ENCODE results near the gene RAB30.
"Not testable (repeated sequence)": the region's sequence is repeated elsewhere in the genome, so short reads cannot be mapped to it uniquely, and the experiment has no call there.

Gene RAB30

DNA sequence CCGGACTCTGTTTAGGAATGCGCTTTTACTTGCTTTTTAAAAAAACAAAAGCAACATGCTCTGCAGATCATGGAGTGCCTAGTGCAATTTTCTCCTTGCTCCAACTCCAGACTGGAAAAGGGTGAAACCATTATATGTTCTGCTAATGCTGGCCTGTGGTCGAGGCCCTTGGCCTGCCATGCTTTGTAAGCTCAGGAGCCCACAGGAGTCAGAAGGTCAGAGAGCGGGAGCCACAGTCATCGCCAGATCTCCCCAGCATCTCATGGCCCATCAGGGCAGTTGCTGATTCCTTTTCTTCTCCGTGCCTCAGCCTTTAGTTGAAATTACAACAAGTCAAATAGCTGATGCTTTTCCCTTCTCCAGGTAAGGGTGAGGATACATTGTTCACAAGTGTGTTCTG lies 89.8 kb downstream of the RAB30 start:
- DNase-seq (ENCODE audit: low read depth), result no peak

DNA sequence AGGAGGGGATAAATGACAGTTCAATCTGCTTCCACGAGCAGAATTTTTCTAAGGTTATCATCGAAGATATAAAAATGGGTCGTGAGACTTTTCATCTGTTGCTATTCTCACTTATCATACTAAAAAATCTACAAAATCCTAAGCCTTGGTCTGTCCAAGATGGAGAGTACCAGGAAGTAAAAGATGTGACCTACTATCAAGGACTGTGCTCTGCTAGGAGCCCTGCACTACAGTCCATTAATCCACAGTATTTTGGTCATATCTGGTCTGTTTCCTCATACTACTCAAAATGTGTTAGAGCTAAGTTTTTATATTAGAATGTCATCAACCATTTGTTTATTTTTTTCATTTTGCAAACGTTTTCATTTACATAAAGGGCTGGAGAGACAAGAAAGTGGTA lies 90.8 kb downstream of the RAB30 start:
- no peak for DNase-seq (ENCODE audit: low read depth)

DNA sequence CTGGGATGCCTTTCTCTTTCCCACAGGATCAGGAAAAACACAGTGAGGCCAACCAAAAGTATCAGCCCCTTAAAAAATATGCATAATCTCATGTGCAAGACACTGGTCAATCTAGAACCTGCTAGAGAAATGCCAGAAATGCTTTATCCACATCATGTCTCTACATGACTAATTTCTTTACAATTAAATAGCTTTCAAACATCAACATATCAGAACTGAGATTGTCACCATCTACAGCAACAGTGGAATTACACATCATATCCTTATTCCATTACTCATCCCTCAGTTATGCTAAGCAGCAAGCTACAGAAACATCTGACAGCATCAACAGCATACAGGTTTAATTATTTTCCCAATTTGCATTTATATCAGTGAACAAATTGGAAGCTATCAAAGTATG lies 91.4 kb downstream of the RAB30 start:
- no peak for DNase-seq (ENCODE audit: low read depth)

DNA sequence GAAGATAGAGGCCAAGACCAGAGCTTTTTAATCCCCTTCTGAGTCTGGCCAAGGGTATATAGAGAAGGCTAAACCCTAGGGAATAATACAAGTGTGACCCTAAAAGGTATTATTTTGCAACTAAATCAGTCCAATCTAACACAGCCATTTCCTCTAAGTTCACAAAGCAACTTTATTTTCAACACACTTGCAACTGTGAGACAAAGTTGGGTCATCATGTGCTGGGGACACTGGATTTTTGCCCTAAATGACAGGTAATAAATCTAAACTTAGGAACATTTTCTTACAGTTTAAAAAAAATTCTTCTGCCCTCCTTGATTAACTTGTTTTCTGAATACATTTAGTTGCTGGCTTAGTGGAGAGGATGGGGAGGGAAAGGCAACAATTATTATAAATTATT lies 91.9 kb downstream of the RAB30 start:
- DNase-seq (ENCODE audit: low read depth), result no peak

DNA sequence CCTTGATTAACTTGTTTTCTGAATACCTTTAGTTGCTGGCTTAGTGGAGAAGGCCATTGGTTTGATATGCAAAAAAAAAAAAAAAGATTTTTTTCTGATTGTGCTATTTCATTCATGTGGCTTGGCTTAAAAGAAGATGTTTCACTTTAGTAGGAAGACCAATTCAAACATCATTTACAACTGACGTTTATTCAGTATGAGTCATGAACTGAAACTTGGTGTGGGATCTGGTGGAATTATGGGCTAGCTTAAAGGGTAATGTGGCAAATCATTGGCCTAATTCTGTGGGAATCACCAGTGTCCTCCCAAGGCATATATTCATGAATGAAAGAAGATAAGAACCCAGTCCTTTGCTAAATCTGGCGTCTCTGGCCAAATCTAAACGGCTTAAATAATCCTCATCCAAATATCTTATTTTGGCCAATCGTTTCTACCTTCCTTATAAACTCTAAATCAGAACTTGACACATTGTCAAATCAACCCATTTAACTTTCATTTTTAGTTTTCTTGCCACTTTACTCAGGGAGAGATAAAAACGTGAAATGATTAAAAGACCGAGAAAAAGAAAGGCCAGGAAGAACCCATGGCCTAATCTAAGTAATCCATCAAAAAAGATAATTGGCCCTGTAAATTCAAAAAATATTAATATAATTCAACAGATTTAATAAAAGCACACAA lies 93.1 kb downstream of the RAB30 start:
- DNase-seq (ENCODE audit: low read depth), result no peak

DNA sequence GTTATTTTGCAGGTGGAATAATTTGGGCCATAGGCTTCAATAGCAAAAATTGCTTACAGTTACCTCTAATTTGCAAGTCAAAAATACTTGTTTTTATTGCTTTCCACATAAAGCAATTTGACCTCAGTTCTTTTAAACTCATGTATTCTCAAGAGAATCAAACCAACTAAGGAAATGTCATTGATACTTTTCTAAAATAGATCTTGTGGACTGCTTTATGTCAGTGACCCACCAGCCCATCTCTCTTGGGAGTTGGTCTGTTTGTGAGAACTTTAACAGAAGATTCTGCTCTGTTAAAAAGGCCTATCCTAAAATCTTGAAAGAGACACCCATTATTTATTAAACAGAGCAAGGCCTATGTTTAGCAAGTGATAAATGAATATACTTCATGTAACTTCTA lies 94.9 kb downstream of the RAB30 start:
- no peak for DNase-seq (ENCODE audit: low read depth)

DNA sequence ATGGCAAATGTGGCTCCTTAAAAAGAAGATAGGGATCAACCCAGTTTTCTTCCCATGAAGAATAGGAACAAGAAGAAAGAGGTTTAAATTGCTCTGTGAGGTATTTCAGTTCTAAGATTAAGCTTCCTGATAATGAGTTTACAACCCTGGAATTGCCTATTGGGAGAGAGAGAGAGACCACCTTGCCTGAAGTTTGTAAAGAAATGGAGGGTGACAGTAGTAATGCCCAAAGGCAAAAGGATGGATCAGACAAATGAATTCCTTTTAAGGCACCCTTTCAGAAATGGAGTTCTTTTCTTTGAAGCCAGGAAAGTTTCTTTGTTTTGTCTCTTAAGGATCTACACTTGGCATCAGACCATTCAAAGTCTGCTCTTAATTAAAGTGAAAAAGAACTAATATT lies 95.8 kb downstream of the RAB30 start:
- no peak for DNase-seq (ENCODE audit: low read depth)

DNA sequence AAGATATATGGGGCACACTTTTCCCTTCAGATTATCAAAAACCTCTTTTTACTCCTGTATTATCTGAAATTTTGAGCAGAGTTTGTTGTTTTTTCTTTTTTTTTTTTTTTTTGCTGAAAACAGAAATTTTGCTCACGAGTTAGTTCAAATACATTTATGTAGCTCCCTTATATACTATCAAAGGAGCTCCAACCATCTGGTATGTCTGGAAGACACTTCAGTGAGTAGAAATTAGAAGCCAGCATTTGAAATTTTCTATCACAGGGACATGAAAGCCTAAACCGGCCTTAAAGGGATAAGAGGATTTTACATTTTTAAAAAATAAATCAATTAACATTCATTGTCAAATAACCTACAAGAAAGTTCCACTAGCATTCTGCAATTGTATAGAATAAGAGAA lies 96.8 kb downstream of the RAB30 start:
- no peak for DNase-seq (ENCODE audit: low read depth)

DNA sequence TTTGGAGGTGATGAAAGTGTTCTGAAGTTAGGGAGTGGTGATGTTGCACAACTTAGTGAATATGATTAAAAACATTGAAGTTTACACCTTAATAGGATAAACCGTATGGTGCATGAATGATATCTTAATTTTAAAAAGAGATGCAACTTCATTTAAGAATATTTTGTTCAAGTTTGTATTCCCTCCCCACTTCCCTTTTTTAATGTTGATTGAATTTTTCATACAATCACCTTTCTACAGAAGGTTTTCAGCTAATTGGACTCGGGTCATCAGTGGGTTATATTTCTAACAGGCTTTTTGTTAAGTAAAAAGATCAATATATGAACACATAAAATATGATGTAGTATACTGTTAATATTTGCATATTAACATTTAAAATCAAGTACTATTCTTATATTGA lies 97.6 kb downstream of the RAB30 start:
- no peak for DNase-seq (ENCODE audit: low read depth)

DNA sequence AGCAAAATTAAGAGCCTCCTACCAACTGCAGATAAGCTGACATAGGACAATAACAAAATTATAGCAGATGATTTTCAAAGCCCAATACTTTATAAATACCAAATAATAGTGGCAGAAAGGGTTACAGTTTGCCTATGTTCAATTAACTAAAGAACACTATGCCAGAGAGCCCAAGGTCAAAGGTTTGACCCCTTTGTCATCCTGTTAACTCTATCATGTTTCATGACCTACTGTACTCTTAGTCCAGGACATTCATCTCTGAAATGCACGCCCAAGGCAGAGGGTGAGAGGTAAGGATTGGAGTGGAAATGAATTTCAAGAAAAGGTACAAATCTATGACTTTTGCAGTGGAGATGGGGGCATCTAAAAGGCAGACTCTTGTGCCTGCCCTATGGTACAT lies 99.6 kb downstream of the RAB30 start:
- DNase-seq (ENCODE audit: low read depth), result no peak

DNA sequence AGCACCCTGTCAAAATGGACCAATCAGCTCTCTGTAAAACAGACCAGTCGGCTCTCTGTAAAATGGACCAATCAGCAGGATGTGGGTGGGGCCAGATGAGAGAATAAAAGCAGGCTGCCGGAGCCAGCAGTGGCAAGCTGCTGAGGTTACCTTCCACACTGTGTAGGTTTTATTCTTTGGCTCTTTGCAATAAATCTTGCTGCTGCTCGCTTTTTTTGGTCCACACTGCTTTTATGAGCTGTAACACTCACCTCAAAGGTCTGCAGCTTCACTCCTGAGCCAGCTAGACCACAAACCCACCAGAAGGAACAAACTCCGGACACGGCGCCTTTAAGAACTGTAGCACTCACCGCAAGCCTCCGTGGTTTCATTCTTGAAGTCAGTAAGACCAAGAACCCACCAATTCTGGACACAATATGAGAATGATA lies 100.2 kb downstream of the RAB30 start:
- not testable (repeated sequence) for DNase-seq (ENCODE audit: low read depth)

DNA sequence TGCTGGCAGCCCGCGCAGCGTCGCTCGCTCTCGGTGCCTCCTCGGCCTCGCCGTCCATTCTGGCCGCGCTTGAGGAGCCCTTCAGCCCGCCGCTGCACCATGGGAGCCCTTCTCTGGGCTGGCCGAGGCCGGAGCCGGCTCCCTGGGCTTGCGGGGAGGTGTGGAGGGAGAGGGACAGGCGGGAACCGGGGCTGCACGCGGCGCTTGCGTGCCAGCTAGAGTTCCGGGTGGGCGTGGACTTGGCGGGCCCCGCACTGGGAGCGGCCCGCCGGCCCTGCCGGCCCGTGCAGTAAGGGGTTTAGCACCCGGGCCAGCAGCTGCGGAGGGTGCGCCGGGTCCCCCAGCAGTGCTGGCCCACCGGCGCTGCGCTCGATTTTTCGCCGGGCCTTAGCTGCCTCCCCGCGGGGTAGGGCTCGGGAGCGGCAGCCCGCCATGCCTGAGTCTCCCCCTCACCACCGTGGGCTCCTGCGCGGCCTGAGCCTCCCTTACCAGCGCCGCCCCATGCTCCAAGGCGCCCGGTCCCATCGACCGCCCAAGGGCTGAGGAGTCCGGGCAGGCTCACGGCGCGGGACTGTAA lies 101.1 kb downstream of the RAB30 start:
- DNase-seq (ENCODE audit: low read depth), result not testable (repeated sequence)

DNA sequence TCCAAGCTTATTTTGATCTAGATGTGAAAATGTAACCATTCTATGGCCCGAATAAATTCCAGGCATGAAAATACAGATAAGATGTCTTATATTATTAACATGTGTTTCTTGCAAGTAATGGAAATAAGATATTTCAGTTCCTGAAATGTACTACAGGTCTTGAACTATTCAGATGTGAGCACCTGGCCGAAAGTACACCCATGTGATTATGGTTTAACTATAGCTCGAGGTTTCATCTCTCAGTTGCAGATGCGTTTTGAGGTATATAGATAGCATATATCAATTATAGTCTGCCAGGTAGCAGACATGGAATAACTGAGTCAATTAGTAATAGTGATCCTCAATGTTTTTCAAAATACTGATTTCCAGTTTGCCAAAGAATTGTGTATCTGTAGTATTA lies 101.9 kb downstream of the RAB30 start:
- DNase-seq (ENCODE audit: low read depth), result no peak

DNA sequence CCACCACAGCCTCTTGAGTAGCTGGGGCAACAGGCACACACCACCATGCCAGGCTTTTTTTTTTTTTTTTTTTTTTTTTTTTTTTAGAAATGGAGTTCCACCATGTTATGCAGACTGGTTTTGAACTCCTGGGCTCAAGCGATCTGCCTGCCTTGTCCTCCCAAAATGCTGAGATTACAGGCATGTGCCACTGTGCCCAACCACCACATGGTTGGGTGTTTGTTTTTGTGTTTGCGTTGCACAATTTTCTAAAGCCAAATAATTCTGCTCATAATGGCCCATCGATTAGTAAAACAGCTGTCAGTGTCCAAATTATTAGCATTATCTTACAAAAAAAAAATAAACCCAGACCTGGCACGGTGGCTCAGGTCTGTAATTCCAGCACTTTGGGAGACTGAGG lies 104.3 kb downstream of the RAB30 start:
- DNase-seq (ENCODE audit: low read depth), result no peak

DNA sequence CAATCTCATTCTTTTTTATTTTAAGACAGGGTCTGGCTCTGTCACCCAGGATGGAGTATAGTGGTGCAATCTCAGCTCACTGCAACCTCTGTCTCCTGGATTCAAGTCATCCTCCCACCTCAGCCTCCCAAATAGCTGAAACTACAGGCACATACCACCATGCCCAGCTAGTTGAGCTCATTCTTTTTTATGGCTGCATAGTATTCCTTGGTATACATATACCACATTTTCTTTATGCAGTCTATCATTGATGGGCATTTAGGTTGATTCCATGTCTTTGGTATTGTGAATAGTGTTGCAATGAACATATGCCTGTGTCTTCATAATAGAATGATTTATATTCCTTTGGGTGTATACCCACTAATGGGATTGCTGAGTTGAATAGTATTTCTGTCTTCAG lies 109.7 kb downstream of the RAB30 start:
- DNase-seq (ENCODE audit: low read depth), result not testable (repeated sequence)

DNA sequence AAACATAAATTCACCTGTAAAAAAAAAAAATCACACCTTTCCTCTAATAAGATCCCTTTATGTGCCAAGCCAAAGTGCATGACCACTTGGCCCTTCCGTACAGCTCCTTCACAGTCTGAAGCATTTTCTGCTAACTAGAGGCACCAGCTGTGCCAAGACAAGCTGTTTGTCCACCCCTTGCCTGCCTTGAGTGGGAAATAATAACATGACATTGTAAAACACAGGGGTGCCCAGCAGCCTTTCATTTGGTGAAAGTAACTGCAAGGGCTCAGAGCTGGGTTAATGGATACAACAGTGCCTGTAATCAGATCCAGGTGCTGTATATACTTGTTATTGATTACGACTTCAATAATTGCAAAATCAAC lies 110.9 kb downstream of the RAB30 start:
- DNase-seq (ENCODE audit: low read depth), result no peak

DNA sequence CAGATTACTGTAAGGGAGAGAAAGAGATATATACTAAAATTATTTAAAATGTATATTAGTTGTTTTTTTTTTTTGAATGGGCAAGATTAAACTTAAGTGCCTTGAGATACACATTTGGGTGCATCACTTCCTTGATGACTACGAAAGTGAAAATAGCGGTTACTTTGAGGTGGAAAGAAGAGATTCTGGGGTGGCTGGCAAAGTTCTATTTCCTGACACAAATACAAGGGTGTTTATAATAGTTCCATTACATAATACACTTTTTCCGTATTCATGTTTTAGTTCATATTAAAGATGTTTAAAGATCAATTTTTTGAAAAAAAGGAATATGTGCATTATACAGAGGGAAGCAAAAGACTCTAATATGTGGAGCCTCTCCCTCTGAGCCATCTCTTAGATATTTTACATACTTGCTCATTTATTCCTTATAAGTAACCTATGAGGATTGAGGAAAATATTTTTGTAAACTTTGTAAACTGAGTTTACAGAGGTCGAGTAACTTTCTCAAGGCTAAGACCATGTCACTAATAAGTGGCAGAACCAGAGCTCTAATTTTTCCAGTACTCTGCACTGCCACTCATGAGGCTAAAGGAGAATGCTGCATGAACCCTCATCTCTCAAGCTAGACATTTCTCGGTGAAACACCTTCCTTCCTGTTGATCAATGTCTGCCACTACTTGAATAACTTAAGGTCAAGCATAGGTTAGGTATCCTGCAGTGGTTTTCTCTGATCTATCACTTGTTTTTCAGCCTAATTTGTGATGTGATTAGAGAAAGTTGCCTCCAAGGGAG lies 111.5 kb downstream of the RAB30 start:
- no peak for DNase-seq (ENCODE audit: low read depth)

DNA sequence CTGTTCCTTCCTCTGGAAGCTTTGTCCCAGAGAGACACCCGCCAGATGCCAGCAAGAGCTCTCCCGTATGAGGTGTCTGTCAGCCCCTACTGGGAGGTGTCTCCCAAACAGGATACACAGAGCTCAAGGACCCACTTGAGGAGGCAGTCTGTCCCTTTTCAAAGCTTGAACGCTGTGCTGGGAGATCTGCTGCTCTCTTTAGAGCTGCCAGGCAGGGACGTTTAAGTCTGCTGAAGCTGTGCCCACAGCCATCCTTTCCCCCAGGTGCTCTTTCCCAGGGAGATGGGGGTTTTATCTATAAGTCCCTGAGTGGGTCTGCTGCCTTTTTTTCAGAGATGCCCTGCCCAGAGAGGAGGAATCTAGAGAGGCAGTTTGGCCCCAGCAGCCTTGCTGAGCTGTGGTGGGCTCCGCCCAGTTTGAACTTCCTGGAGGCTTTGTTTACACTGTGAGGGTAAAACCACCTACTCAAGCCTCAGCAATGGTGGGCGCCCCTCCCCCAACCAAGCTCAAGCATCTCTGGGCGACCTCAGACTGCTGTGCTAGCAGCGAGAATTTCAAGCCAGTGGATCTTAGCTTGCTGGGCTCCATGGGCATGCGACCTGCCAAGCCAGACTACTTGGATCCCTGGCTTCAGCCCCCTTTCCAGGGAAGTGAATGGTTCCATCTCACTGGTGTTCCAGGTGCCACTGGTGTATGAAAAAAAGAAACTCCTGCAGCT lies 115.8 kb downstream of the RAB30 start:
- peak; percentile 54 for DNase-seq (ENCODE audit: low read depth)

DNA sequence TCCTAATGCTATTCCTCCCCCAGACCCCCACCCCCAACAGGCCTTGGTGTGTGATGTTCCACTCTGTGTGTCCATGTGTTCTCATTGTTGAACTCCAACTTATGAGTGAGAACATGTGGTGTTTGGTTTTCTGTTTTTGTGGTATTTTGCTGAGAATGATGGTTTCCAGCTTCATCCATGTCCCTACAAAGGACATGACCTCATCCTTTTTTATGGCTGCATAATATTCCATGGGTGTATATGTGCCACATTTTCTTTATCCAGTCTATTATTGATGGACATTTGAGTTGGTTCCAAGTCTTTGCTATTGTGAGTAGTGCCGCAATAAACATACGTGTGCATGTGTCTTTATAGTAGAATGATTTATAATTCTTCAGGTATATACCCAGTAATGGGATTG lies 121.2 kb downstream of the RAB30 start:
- DNase-seq (ENCODE audit: low read depth), result not testable (repeated sequence)

DNA sequence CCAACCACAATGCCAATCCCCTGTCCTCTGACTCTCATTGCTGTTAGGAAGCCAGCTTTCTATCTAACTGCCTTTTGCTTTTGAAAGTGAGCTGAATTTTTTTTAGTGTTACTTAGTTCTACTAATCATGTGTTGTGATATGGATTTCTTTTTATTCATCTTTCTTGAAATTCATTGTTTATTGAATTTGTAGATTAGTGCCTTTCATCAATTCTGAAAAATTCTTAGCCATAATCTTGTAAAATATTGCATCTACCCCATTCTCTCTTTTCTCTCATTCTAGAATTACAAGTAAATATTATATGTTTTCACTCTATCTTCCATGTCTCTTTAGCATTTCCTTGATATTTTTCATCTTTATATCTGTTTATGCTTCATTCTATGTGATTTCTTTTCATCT lies 122.3 kb downstream of the RAB30 start:
- DNase-seq (ENCODE audit: low read depth), result no peak

DNA sequence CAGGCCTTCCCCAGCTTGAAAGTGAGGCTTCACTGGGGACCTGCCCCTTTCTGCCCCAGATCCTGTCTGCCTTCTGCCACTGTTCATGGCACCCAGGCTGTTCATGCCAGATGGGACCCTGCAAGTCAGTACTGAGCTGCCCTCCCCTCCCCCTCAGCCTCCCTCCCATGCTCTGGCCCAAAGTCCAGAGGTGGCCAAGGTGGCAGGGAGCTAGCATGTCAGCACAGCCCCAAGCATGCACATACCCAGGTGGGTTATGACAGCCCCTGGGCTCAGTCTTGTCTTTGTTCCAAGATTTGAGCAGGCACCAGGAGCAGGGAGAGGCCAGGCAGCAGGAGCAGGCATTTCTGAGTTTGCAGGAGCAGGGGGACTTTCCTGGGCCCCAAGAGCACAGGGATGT lies 126.0 kb downstream of the RAB30 start:
- no peak for DNase-seq (ENCODE audit: low read depth)

DNA sequence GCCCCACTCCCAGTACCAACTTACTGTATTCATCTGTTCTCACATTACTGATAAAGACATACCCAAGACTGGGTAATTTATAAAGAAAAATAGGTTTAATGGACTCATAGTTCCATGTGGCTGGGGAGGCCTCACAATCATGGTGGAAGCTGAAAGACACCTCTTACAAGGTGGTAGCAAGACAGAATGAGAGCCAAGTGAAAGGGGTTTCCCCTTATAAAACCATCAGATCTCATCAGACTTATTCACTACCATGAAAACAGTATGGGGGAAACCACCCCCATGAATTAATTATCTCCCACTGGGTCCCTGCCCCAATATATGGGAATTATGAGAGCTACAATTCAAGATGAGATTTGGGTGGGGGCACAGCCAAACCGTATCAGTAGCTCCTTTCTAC lies 126.7 kb downstream of the RAB30 start:
- DNase-seq (ENCODE audit: low read depth), result not testable (repeated sequence)

DNA sequence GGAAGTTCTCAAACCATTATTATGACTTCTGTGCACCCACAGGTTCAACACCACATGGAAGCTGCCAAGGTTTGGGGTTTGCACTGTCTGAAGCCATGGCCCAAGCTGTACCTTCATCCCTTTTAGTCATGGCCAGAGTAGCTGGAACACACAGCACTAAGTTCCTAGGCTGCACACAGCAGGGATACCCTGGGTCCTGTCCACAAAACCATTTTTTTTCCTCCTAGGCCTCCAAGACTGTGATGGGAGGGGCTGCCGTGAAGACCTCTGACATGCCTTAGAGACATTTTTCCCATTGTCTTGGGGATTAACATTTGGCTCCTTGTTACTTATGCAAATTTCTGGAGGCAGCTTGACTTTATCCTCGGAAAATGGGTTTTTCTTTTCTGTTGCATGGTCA lies 127.5 kb downstream of the RAB30 start:
- no peak for DNase-seq (ENCODE audit: low read depth)

Measured in stimulated activated CD8-positive, alpha-beta memory T cell treated with anti-CD3 and anti-CD28 coated beads, Interleukin-4, amount 100 ng/mL, for 24 hours (primary cell).